Spleen (tissue), 11 donors: Measurements from ENCODE around the gene QKI. TPM values are rescaled to one million over a fixed set of nuclear protein-coding genes. Genes with fewer than 3 reads are reported as not detected.

ENCODE experiments used
- DNase-seq: peaks from one replicate; pipeline ENCODE4 v3.0.0-alpha.2; 2020
- H3K27ac ChIP-seq, 8 donors: fragments of 200-600 bp; sonication (generic) in 7 of 8; 1 replicate in 4 of 8; 2 replicates in 4 of 8; pipeline versions ENCODE4 v1.5.0 to v1.8.0; 2016 to 2021; ENCODE audit warnings: inconsistent platforms in 4 of 8, mild to moderate bottlenecking in 4 of 8, moderate library complexity in 1 of 8
- H3K27me3 ChIP-seq, 7 donors: fragments of 200-600 bp; sonication (generic) in 6 of 7; replicated peaks in 1 of 7; 1 replicate in 4 of 7; 2 replicates in 3 of 7; pipeline versions ENCODE4 v1.5.0 to v1.8.0; 2016 to 2021; ENCODE audit warnings: inconsistent platforms in 3 of 7, mild to moderate bottlenecking in 1 of 7
- H3K36me3 ChIP-seq, 6 donors: fragments of 200-600 bp; sonication (generic) in 5 of 6; 1 replicate in 4 of 6; 2 replicates in 2 of 6; pipeline versions ENCODE4 v1.5.0 to v1.8.0; 2016 to 2021; ENCODE audit warnings: inconsistent platforms in 2 of 6
- H3K4me1 ChIP-seq, 6 donors: fragments of 200-600 bp; sonication (generic) in 5 of 6; 1 replicate in 3 of 6; 2 replicates in 3 of 6; pipeline versions ENCODE4 v1.5.0 to v1.8.0; 2016 to 2021; ENCODE audit warnings: inconsistent platforms in 3 of 6
- H3K4me3 ChIP-seq, 8 donors: fragments of 200-600 bp; sonication (generic) in 7 of 8; 1 replicate in 4 of 8; 2 replicates in 4 of 8; pipeline versions ENCODE4 v1.5.0 to v1.8.0; 2016 to 2021; ENCODE audit warnings: inconsistent platforms in 4 of 8, mild to moderate bottlenecking in 4 of 8, moderate library complexity in 2 of 8
- H3K9me3 ChIP-seq, 8 donors: fragments of 200-600 bp; sonication (generic) in 7 of 8; 1 replicate in 4 of 8; 2 replicates in 4 of 8; pipeline versions ENCODE4 v1.5.0 to v1.8.0; 2016 to 2021; ENCODE audit warnings: inconsistent platforms in 4 of 8
- POLR2A ChIP-seq, 3 donors: fragments of 450-650 bp; IDR thresholded peaks; one replicate each; pipeline ENCODE4 v1.5.1; 2017; ENCODE audit warnings: antibody characterized with exemption in 3 of 3, mild to moderate bottlenecking in 1 of 3
- POLR2AphosphoS5 ChIP-seq, 3 donors: sonication (generic); formaldehyde crosslinking; IDR thresholded peaks; one replicate each; pipeline ENCODE4 v1.5.1; 2017; ENCODE audit warnings: antibody characterized with exemption in 3 of 3
- WGBS, 5 donors: extraction: QIAGEN DNeasy Blood & Tissue Kit in 3 of 5; methylation state at CpG; one replicate each; pipeline versions ENCODE4 v1.1.5 to v1.1.7; 2013 to 2018; 5-methylcytosine and 5-hydroxymethylcytosine counted together
- intact Hi-C: fragments of 100-400 bp; cut with DNase I; formaldehyde crosslinking; loops from one replicate; pipeline ENCODE4 v1.15.0; 2023; ENCODE audit warnings: low total_unique reads
- polyA plus RNA-seq, 3 donors: library from polyadenylated mRNA; stranded (reverse); fragments of 200-250 nt; gene quantifications; one replicate each; pipeline ENCODE4 v1.2.1, GENCODE V29; 2013
- total RNA-seq, 7 donors: library from RNA; depleted of rRNA in 3 of 7; stranded (reverse); fragments of >200 nt in 3 of 7; fragmentation: NEBNext Ultra II Directional in 4 of 7; extraction: Animal tissue kit (Norgen Biotek cat#: 25700) in 4 of 7; gene quantifications; one replicate each; pipeline versions ENCODE4 v1.1.0 to v1.2.1, GENCODE V29; 2016 to 2021
- TF ChIP-seq, protein P1 (sequence below), 11 experiments: fragments of 200-600 bp in 7 of 11; fragments of 450-650 bp in 4 of 11; sonication (generic) in 4 of 11; IDR thresholded peaks in 8 of 11; conservative IDR thresholded peaks in 3 of 11; 1 replicate in 7 of 11; 2 replicates in 4 of 11; pipeline versions ENCODE4 v1.4.0 to v1.8.0; 2016 to 2021; ENCODE audit warnings: antibody characterized with exemption in 11 of 11, inconsistent platforms in 4 of 11, mild to moderate bottlenecking in 1 of 11
- donor health status: healthy with polysubstance abuse.
- donor health status: DM: no; HTN: no; CAD: no; lungs with moderate emphysema.
- donor health status: DM: no; HTN: no; CAD: no.
- donor health status: Bipolar disorder and iron deficiency.
- donor health status: healthy.
- donor health status: DM: no; HTN: no; CAD: no.
- donor health status: DM: yes; HTN: yes; CAD: no.

QKI gene
- total and polyA plus RNA-seq, 10 donors = 11.3 to 217 (median 180) TPM

DNA sequence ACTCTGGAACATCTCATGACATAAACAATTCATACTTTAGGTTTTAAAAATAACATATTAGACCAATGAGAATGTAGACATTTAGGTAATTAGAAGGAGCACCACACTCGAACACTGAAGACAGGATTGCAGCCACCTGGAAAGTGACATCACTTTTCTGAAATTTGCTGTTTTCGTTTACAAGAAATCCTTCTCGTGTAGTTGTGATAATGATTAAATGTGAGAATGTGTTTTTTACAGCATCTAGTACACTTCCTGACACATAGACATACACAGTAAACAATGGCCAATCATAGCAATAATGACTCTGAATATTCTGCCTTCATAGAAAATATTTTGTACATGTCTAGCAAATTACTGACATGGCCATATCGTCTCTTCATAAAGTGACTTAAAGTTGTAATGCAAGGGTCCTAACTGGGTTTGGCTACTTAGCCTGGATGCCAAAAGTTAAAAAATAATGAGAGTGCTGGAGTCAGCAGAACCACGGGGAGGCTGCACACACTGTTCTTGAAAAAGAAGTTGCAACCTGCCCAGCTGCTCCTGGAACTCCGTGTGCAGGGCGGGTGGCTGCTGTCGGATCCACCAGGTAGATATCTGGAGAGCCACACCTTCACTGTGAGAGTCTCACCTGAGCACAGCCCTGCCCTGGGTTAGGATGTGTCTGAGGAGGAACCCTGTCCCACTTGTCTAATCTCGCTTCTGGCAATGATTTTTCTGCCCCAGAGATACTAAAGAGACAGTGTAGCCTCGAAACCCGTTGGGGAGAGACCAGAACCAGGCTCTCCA, 212.9 kb downstream of the QKI start:
- no peak overlapping the region for H3K27ac ChIP-seq
- no peaks in the 10 kb centered on the region for H3K4me1 ChIP-seq
- 72 to 86% (median 78%) methylated on average over 11 of the region's 11 CpGs for WGBS, 5 donors
- TF ChIP-seq, protein P1, sequence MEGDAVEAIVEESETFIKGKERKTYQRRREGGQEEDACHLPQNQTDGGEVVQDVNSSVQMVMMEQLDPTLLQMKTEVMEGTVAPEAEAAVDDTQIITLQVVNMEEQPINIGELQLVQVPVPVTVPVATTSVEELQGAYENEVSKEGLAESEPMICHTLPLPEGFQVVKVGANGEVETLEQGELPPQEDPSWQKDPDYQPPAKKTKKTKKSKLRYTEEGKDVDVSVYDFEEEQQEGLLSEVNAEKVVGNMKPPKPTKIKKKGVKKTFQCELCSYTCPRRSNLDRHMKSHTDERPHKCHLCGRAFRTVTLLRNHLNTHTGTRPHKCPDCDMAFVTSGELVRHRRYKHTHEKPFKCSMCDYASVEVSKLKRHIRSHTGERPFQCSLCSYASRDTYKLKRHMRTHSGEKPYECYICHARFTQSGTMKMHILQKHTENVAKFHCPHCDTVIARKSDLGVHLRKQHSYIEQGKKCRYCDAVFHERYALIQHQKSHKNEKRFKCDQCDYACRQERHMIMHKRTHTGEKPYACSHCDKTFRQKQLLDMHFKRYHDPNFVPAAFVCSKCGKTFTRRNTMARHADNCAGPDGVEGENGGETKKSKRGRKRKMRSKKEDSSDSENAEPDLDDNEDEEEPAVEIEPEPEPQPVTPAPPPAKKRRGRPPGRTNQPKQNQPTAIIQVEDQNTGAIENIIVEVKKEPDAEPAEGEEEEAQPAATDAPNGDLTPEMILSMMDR (IDR thresholded peaks at IDR 0.05 in 8 of 11, conservative IDR thresholded peaks at IDR 0.05 in 3 of 11) = no peak
- TF ChIP-seq POLR2AphosphoS5 (IDR thresholded peaks at IDR 0.05) (no peak), POLR2A (IDR thresholded peaks at IDR 0.05) (no peak)
- DNase-seq = no peak
- H3K9me3 ChIP-seq = peaks cover 0 to 21% (median 2%) of the 10 kb centered on the region in 8 donors
- peaks cover 0 to 25% (median 17%) of the 10 kb centered on the region in 7 donors for H3K27me3 ChIP-seq
- intact Hi-C loops = no loop called here
- H3K4me3 ChIP-seq = no peak overlapping the region
- H3K36me3 ChIP-seq = no peaks in the 10 kb centered on the region
